ENCODE data around the gene BCKDK. TPM values are rescaled to one million over a fixed set of nuclear protein-coding genes. Genes with fewer than 3 reads are reported as not detected.

Gene BCKDK
- total and polyA plus RNA-seq, 2 donors (not counting 3 experiments of a cell fraction or from before 2014, with no cell fraction given): 57.8 to 78.3 TPM

DNA sequence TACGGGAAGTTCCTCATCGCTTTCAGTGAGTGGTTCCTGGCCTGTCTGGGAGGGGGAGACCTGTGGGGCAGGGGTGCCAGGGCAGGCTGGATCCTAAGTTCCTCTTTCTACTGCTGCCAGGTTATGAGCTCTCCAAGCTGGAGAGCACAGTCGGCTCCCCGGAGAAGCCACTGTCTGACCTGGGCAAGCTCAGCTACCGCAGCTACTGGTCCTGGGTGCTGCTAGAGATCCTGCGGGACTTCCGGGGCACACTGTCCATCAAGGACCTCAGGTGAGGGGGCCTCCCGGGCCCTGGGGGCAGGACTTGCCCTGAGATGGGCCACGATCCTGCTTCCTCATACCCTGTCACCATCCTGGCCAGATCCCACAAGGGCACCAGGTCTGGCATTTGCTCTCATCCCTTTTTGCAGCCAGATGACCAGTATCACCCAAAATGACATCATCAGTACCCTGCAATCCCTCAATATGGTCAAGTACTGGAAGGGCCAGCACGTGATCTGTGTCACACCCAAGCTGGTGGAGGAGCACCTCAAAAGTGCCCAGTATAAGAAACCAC, 22.2 kb downstream of the BCKDK start:
- dilution Hi-C loops (cut with MboI; ENCODE audit: extremely low pct_ligation_motif_present, low sequenced_read_pairs): no loop called here
- no peaks in the 10 kb centered on the region for H3K79me2 ChIP-seq (ENCODE audit: control insufficient read depth, insufficient read depth, low read length)
- ChIA-PET CTCF (interaction anchor here (1.4 to 2.2 kb wide), 2 partner anchors 12 to 14 kb away, joined by 5 to 13 read pairs; no protein-coding TSS in a partner anchor), POLR2A (no interaction called here)
- no peak overlapping the region for H3K27ac ChIP-seq (ENCODE audit: insufficient read depth, low read depth, low read length)
- BruUV-seq (replicated peaks): no TSS peak
- DNase-seq (ENCODE audit: low read depth, low spot score): no peak
- no peak overlapping the region for H3K4me3 ChIP-seq (replicated peaks in 1 of 3; ENCODE audit: insufficient read depth in 1 of 3, low read depth in 1 of 3, low read length in 3 of 3)
- H3K27me3 ChIP-seq (ENCODE audit: control insufficient read depth in 2 of 2, insufficient read depth in 2 of 2, low read length in 2 of 2): no peaks in the 10 kb centered on the region
- intact Hi-C loops (cut with micrococcal nuclease): no loop called here
- H2AFZ ChIP-seq (ENCODE audit: low read depth, low read length): no peak overlapping the region
- no peaks in the 10 kb centered on the region for H3K9me3 ChIP-seq (replicated peaks; ENCODE audit: control insufficient read depth, insufficient read depth, low read length)
- no peaks in the 10 kb centered on the region for H3K9me1 ChIP-seq (replicated peaks; ENCODE audit: control insufficient read depth, extremely low read depth, insufficient read depth, low read length)
- H3K36me3 ChIP-seq (ENCODE audit: control insufficient read depth in 2 of 2, extremely low read depth in 1 of 2, insufficient read depth in 2 of 2, low read length in 2 of 2): peaks cover 0 to 11% of the 10 kb centered on the region in 2 experiments
- no peaks in the 10 kb centered on the region for H3K4me1 ChIP-seq (ENCODE audit: control insufficient read depth, extremely low read depth, insufficient read depth, low read length)
- H3K9ac ChIP-seq (replicated peaks; ENCODE audit: extremely low read depth, insufficient read depth, low read length): no peak overlapping the region
- H4K20me1 ChIP-seq (replicated peaks; ENCODE audit: control insufficient read depth, extremely low read depth, insufficient read depth, low read length): no peaks in the 10 kb centered on the region
- no peak overlapping the region for H3K4me2 ChIP-seq (ENCODE audit: insufficient read depth, low read length)
- no peak for FAIRE-seq
- no peak for TF ChIP-seq GATA2 (IDR thresholded peaks at IDR 0.05; ENCODE audit: insufficient read depth, insufficient read length, low read depth, low read length)
- no peak for TF ChIP-seq EZH2 (IDR thresholded peaks at IDR 0.05; ENCODE audit: borderline replicate concordance, low read depth, low read length, severe bottlenecking)
- TF ChIP-seq JUN (IDR thresholded peaks at IDR 0.05; ENCODE audit: borderline replicate concordance, insufficient read depth, insufficient read length, low read depth): no peak
- TF ChIP-seq MYC (IDR thresholded peaks at IDR 0.05; ENCODE audit: low read depth, low read length): no peak
- TF ChIP-seq, protein P1, sequence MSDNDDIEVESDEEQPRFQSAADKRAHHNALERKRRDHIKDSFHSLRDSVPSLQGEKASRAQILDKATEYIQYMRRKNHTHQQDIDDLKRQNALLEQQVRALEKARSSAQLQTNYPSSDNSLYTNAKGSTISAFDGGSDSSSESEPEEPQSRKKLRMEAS (IDR thresholded peaks at IDR 0.05; ENCODE audit: insufficient read depth, insufficient read length): no peak
- no peak for TF ChIP-seq FOS (IDR thresholded peaks at IDR 0.05; ENCODE audit: borderline replicate concordance, insufficient read depth, low read length)
- TF ChIP-seq, protein P2, sequence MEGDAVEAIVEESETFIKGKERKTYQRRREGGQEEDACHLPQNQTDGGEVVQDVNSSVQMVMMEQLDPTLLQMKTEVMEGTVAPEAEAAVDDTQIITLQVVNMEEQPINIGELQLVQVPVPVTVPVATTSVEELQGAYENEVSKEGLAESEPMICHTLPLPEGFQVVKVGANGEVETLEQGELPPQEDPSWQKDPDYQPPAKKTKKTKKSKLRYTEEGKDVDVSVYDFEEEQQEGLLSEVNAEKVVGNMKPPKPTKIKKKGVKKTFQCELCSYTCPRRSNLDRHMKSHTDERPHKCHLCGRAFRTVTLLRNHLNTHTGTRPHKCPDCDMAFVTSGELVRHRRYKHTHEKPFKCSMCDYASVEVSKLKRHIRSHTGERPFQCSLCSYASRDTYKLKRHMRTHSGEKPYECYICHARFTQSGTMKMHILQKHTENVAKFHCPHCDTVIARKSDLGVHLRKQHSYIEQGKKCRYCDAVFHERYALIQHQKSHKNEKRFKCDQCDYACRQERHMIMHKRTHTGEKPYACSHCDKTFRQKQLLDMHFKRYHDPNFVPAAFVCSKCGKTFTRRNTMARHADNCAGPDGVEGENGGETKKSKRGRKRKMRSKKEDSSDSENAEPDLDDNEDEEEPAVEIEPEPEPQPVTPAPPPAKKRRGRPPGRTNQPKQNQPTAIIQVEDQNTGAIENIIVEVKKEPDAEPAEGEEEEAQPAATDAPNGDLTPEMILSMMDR (IDR thresholded peaks at IDR 0.05; ENCODE audit: extremely low read depth in 1 of 2, insufficient read depth in 1 of 2, low read depth in 1 of 2, low read length in 2 of 2): no peak
- TF ChIP-seq POLR2A (IDR thresholded peaks at IDR 0.05; ENCODE audit: low read depth, low read length): no peak
- TF ChIP-seq POLR2AphosphoS5 (IDR thresholded peaks at IDR 0.05; ENCODE audit: insufficient read depth, low read depth, low read length): no peak

Data from endothelial cell of umbilical vein (primary cell).